Measurements from ENCODE around the gene GEMIN7. TPM values are rescaled to one million over a fixed set of nuclear protein-coding genes. Genes with fewer than 3 reads are reported as not detected.
A peak's percentile ranks its signal among the peaks of the same experiment; 100 is the strongest.

Gene GEMIN7
- total and polyA plus RNA-seq, 2 of the 4 experiments (the other 2 are of a cell fraction): 27.2 to 53.0 TPM

- H3K27ac ChIP-seq (ENCODE audit: insufficient read depth, low read length): no peak overlapping the region
- H3K9me1 ChIP-seq (ENCODE audit: insufficient read depth, low read length): peaks cover 15% of the 10 kb centered on the region
- no peak overlapping the region for H3K56ac ChIP-seq (ENCODE audit: extremely low read depth, insufficient read depth, low read length)
- peaks cover 50% of the 10 kb centered on the region for H4K20me1 ChIP-seq (ENCODE audit: insufficient read depth, low read length)
- no peak for ATAC-seq (ENCODE audit: low read depth)
- no peak for DNase-seq
- H3K9me3 ChIP-seq (ENCODE audit: control insufficient read depth, insufficient read depth, low read length): no peaks in the 10 kb centered on the region
- H4K8ac ChIP-seq (ENCODE audit: low read depth in 2 of 2, low read length in 2 of 2): 0 out of 4 replicates have a peak overlapping the region, but pooled peaks of 1 of the 2 experiments have one; percentile 17
- TF ChIP-seq CHD1 (IDR thresholded peaks at IDR 0.05; ENCODE audit: low read depth, low read length): no peak
- H2BK5ac ChIP-seq (ENCODE audit: low read depth, low read length, poor library complexity, severe bottlenecking): no peak overlapping the region
- intact Hi-C loops (cut with micrococcal nuclease): no loop called here
- H3K18ac ChIP-seq (ENCODE audit: low read depth, low read length): no peak overlapping the region
- H3K4me3 ChIP-seq (ENCODE audit: insufficient read depth, low read depth, low read length): no peak overlapping the region
- ChIA-PET CTCF (no interaction called here), POLR2A (ENCODE audit: unreplicated experiment) (no interaction called here)
- no peak overlapping the region for H4K91ac ChIP-seq (ENCODE audit: insufficient read depth, low read depth, low read length)
- peaks cover 12% of the 10 kb centered on the region for H3K36me3 ChIP-seq (ENCODE audit: control insufficient read depth, insufficient read depth, low read length)
- no peak overlapping the region for H2BK120ac ChIP-seq (ENCODE audit: low read depth, low read length)
- no peaks in the 10 kb centered on the region for H3K27me3 ChIP-seq (ENCODE audit: control insufficient read depth, insufficient read depth, low read length)
- H3K4ac ChIP-seq (ENCODE audit: low read depth, low read length): no peak overlapping the region
- H3K4me1 ChIP-seq (ENCODE audit: control insufficient read depth, insufficient read depth, low read length): peaks cover 2% of the 10 kb centered on the region; the same call in 1 of the 2 replicates
- WGBS, 2 experiments (ENCODE audit: extremely low coverage in 2 of 2, insufficient read length in 1 of 2): 82% methylated on average over 2 of the region's 12 CpGs; no CpG with 5 or more reads in 1 of the 2 experiments
- no peak overlapping the region for H3K9ac ChIP-seq (ENCODE audit: low read depth, low read length)
- no peak overlapping the region for H2AFZ ChIP-seq (replicated peaks; ENCODE audit: low read length, poor library complexity)
- H3K14ac ChIP-seq (replicated peaks; ENCODE audit: low read depth, low read length): no peak overlapping the region
- H3K23ac ChIP-seq (ENCODE audit: low read depth, low read length): no peak overlapping the region
- H3K79me1 ChIP-seq (ENCODE audit: low read depth in 1 of 2, low read length in 2 of 2): peaks cover 35 to 72% of the 10 kb centered on the region in 2 experiments
- H2BK15ac ChIP-seq (ENCODE audit: low read depth, low read length): no peak overlapping the region
- H2AK9ac ChIP-seq (replicated peaks; ENCODE audit: low read depth, low read length, poor library complexity): no peak overlapping the region
- H2BK20ac ChIP-seq (ENCODE audit: low read depth, low read length): no peak overlapping the region
- no peak overlapping the region for H4K5ac ChIP-seq (ENCODE audit: low read depth, low read length)
- no peak overlapping the region for H3K4me2 ChIP-seq (ENCODE audit: low read depth, low read length)
- dilution Hi-C loops (cut with HindIII; ENCODE audit: low sequenced_read_pairs, unreplicated experiment): no loop called here
- in situ Hi-C loops (cut with MboI; ENCODE audit: low sequenced_read_pairs): no loop called here
- H2AK5ac ChIP-seq (ENCODE audit: low read depth, low read length): no peak overlapping the region
- BruUV-seq (replicated peaks): no TSS peak
These were observed 57.6 kb downstream of the GEMIN7 start for GRCh38 chr19:45136507-45137178.
